Limb (tissue), 2 donors: ENCODE data around the gene CFAP157.

Source experiments
- DNase-seq, 2 donors: peaks; one replicate each; pipeline ENCODE4 v3.0.0-alpha.2; 2016; ENCODE audit errors: extremely low spot score in 2 of 2

The CFAP157 gene

GRCh38 chr9:127693143-127693542 is 13.6 kb upstream of the CFAP157 start:
- DNase-seq, result no peak

GRCh38 chr9:127693697-127694096 is 13.1 kb upstream of the CFAP157 start:
- DNase-seq, result no peak

DNA sequence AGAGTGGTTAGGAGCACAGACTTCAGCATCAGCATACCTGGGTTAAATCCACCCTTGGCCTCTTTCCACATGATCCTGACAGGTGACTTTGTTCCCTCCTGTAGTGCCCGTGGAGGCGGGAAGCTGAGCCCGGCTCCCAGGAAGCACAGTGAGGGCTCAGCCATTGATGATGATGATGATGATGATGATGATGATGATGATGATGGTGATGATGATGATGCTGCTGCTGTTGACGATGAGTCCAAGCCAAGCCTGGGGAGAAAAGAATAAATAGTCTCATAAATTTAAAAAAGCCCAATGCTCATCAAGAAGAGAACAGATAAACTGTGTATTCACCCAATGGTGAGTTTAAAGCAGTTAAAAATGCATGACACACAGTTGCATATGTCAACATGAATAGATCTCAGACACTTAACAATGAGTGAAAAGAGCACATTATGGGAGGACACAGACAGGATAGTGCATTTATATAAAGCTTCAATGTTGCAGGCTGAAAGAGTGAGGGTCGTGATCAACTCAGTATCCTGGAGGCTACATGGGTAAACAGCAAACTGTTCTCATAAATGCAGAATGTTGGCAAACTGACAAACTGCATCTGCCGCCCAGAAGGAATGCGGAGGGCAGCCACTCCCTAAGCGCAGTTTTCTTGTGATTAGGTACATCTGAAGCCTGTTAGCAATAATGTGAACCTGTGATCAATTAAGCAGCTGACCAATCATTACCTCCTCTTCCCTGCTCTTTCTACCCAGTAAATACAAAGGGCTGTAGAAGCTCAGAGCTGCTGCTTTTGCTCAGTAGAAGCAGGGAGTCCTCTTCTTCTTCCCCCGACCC is 11.7 kb upstream of the CFAP157 start:
- DNase-seq, result no peak

GRCh38 chr9:127697575-127697974 is 9.2 kb upstream of the CFAP157 start:
- no peak for DNase-seq

GRCh38 chr9:127698386-127698785 is 8.4 kb upstream of the CFAP157 start:
- no peak for DNase-seq

GRCh38 chr9:127698985-127699670 is 7.7 kb upstream of the CFAP157 start:
- DNase-seq, result peak; percentile 94 to 95

DNA sequence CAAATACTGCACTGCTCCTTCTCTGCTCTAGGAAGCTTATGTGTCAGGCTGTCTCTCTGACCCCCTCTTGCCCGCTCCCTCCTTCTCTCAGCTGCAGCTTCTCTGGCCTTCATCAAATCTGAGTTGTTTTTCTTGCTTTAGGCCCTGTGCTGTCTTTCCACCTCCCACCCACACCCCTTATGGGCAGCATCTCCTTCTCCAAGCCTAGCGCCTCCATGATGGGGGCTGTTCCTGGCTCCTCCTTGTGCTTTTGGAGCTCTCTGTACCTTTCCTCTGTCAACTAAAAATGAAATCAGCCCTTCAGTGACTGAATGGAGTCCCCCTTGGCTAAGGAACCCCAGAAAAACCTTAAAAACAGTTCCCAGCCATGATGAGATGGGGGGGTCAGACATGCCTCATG is 6.6 kb upstream of the CFAP157 start:
- DNase-seq, result no peak

DNA sequence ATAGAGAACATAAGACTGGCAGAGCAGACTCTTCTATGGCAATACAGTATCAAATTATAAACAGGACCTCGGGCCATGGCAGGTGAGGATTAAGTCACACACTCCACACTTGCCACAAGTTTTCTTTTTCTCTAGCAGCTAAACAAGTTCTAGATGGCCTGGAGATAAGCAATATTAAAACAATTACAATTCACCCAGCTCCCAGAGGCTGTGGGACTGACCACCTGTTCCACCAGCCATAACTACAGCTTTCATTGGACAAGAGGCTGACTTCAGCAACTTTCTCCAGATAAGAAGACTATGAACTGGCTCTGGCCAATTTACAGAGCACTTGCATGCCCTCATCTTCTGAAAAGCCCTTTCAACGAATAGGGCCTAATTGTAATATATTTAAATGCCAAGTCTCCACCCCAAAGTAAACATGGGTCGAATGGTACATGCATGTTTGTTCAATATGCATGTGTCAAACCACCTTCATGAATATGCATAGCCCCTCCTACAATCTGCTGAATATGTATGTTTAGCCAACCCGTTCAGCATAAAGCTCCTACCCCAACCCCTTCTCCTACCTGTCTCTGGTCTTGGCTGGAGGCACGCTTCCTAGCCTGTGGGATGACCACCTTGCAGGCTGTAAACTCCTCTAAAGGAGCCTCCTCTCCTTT is 6.1 kb upstream of the CFAP157 start:
- no peak for DNase-seq

DNA sequence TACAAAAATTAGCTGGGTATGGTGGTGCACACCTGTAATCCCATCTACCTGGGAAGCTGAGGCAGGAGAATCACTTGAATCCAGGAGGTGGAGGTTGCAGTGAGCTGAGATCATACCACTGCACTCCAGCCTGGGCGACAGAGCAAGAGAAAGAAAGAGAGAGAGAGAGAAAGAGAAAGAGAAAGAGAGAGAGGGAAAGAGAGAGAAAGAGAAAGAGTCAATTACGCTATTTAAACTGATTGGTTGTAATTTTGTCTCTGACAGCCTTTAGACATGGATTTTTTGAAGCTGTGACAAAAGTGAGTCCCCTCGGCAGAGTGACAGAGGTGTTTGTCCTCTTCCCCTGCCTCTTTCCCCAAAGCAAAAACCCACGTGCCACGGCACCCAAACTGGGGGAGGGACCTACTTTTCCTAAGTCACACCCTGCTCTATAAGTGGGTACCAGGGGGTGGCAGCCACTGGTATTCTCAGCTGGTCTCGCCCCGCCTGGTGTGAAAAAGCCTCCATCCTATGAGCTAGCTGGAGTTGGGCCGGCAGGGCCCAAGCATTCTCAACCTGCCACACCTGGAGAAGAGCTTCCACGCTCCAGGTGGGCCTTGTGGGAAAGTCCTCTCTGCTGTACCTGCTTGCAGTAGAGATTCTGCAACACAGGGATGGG is 3.4 kb upstream of the CFAP157 start:
- no peak for DNase-seq

GRCh38 chr9:127705577-127706379 is 1.0 kb upstream of the CFAP157 start:
- no peak for DNase-seq

- no peak for DNase-seq
These were observed 978 bp downstream of the CFAP157 start for GRCh38 chr9:127707766-127708165.

- DNase-seq, result no peak
These were observed 2.3 kb downstream of the CFAP157 start for GRCh38 chr9:127708952-127709587.

GRCh38 chr9:127710204-127710783 is 3.5 kb downstream of the CFAP157 start:
- no peak for DNase-seq

DNA sequence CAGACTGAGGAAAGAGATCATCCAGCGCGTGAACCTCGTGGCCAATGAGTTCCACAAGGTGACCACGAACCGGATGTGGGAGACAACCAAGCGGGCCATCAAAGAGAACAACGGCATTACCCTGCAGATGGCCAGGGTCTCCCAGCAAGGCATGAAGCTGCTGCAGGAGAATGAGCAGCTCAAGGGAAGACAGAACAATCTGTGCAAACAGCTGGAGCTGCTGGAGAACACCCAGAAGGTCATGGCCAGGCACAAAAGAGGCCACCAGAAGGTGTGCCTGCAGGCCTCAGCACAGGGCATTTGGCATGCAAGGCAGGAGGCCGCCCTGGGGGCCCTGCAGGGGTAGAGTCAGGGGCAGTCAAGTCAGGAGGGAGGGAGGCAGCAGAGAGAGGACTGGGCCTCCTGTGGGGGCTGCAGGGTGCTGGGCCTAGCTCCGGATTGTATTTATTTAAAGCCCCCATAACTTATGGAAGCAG is 4.5 kb downstream of the CFAP157 start:
- DNase-seq, result no peak

DNA sequence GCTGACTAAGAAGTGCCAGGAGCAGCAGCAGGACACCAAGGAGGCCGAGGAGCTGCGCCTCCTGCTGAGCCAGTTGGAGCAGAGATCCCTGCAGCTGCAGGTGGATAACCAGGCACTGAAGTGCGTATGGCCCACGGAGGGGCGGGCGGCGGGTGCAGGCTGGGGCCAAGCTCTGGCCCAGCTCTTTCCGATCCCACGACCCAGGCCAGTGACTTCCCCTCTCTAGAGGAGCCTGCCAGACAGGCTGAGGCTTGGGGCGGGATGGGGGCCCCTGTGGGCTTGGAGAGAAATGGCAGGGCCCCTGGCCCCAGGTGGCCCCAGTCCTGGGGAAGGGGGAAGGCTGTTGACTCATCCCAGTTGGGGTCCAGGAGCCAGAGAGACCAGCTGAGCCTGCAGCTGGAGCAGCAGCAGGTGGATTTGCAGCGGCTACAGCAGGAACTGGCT is 5.1 kb downstream of the CFAP157 start:
- no peak for DNase-seq

DNA sequence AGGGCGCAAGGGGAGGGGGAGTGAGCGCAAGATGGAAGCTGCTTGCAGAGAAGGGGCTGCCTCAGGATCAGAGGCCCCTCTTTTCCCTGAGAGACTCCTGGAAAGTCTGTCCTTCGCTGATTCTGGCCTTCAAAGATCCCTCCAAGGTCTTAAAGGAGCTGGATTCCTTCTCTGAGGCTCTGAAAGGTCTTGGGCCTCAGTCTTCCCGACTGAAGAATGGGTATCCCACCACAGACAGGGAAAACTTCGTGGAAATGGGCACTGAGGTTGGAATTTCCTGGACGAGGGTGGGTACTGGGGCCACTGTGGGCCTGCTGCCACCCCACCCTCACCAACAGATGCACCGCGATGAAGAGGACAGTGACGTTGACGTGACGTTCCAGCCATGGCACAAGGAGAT is 5.6 kb downstream of the CFAP157 start:
- DNase-seq, result no peak

GRCh38 chr9:127712867-127713266 is 6.1 kb downstream of the CFAP157 start:
- no peak for DNase-seq

GRCh38 chr9:127714020-127714750 is 7.4 kb downstream of the CFAP157 start:
- no peak for DNase-seq

- no peak for DNase-seq
These were observed 8.2 kb downstream of the CFAP157 start for GRCh38 chr9:127714951-127715469.
